ENCODE measurements around the gene VEZF1. TPM values are rescaled to one million over a fixed set of nuclear protein-coding genes. Genes with fewer than 3 reads are reported as not detected.

VEZF1 gene
- total RNA-seq, 1 donor from 2014 or later, result 50.9 TPM

- H3K27me3 Mint-ChIP-seq (ENCODE audit: low read depth, unreplicated experiment), result peaks cover 20% of the 10 kb centered on the region
- FAIRE-seq, result no peak
Observed at GRCh38 chr17:57965521-57966160, 22.4 kb downstream of the VEZF1 start.

DNA sequence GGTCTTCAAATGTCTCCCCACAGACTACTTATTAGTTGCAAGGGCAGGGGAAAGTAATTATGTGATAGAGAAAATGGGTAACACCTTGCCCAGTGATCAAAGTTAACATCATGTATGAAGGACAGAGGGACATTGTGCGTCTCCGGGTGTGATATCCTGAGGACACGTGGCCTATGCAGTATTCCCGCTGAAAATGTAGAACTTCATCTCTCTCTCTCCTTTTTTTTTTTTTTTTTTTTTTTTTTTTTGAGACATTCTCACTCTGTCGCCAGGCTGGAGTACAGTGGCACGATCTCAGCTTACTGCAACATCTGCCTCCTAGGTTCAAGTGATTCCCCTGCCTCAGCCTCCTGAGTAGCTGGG lies 24.9 kb downstream of the VEZF1 start:
- Histone ChIP-seq H3K4me1 (ENCODE audit: insufficient read depth, low read length) (no peaks in the 10 kb centered on the region), H3K9me3 (ENCODE audit: insufficient read depth, low read depth, low read length) (no peaks in the 10 kb centered on the region), H3K9ac (ENCODE audit: low read length) (no peak overlapping the region), H3K36me3 (ENCODE audit: insufficient read depth, low read length) (no peaks in the 10 kb centered on the region), H3K4me2 (ENCODE audit: low read length) (no peak overlapping the region), H3K27ac (ENCODE audit: low read depth, low read length) (no peak overlapping the region), H3K79me2 (ENCODE audit: insufficient read depth, low read length) (no peaks in the 10 kb centered on the region), H3K27me3 (ENCODE audit: insufficient read depth, low read length) (peaks cover under 1% of the 10 kb centered on the region), H3K4me3 (ENCODE audit: insufficient read depth, low read depth, low read length) (no peak overlapping the region), H2AFZ (ENCODE audit: low read depth, low read length) (no peak overlapping the region), H4K20me1 (ENCODE audit: insufficient read depth, low read length) (no peaks in the 10 kb centered on the region)
- H3K9me3 Mint-ChIP-seq (ENCODE audit: unreplicated experiment), result no peaks in the 10 kb centered on the region
- DNase-seq (ENCODE audit: low read depth), result no peak
- H3K27ac Mint-ChIP-seq (ENCODE audit: unreplicated experiment), result no peak overlapping the region
- FAIRE-seq, result no peak
- no peak for TF ChIP-seq EZH2 (IDR thresholded peaks at IDR 0.05; ENCODE audit: insufficient read depth, low read length)
- TF ChIP-seq, protein P1, sequence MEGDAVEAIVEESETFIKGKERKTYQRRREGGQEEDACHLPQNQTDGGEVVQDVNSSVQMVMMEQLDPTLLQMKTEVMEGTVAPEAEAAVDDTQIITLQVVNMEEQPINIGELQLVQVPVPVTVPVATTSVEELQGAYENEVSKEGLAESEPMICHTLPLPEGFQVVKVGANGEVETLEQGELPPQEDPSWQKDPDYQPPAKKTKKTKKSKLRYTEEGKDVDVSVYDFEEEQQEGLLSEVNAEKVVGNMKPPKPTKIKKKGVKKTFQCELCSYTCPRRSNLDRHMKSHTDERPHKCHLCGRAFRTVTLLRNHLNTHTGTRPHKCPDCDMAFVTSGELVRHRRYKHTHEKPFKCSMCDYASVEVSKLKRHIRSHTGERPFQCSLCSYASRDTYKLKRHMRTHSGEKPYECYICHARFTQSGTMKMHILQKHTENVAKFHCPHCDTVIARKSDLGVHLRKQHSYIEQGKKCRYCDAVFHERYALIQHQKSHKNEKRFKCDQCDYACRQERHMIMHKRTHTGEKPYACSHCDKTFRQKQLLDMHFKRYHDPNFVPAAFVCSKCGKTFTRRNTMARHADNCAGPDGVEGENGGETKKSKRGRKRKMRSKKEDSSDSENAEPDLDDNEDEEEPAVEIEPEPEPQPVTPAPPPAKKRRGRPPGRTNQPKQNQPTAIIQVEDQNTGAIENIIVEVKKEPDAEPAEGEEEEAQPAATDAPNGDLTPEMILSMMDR (IDR thresholded peaks at IDR 0.05; ENCODE audit: insufficient read depth, low read depth, low read length), result no peak
- no peak overlapping the region for H3K4me3 Mint-ChIP-seq (ENCODE audit: unreplicated experiment)
- peaks cover 14% of the 10 kb centered on the region for H3K27me3 Mint-ChIP-seq (ENCODE audit: low read depth, unreplicated experiment)
- no peaks in the 10 kb centered on the region for H3K36me3 Mint-ChIP-seq (ENCODE audit: low read depth, unreplicated experiment)
- no peaks in the 10 kb centered on the region for H3K4me1 Mint-ChIP-seq (ENCODE audit: low read depth, unreplicated experiment)

More at GRCh38 chr17:57965521-57966160, 22.4 kb downstream of the VEZF1 start:
- H3K4me1 ChIP-seq (ENCODE audit: insufficient read depth, low read length), result peaks cover 3% of the 10 kb centered on the region
- H3K27me3 ChIP-seq (ENCODE audit: insufficient read depth, low read length), result peaks cover 2% of the 10 kb centered on the region
- no peak overlapping the region for H3K27ac Mint-ChIP-seq (ENCODE audit: unreplicated experiment)
- no peaks in the 10 kb centered on the region for H3K36me3 ChIP-seq (ENCODE audit: insufficient read depth, low read length)
- no peaks in the 10 kb centered on the region for H3K9me3 Mint-ChIP-seq (ENCODE audit: unreplicated experiment)
- TF ChIP-seq EZH2 (IDR thresholded peaks at IDR 0.05; ENCODE audit: insufficient read depth, low read length), result no peak
- TF ChIP-seq, protein P1 (IDR thresholded peaks at IDR 0.05; ENCODE audit: insufficient read depth, low read depth, low read length), result no peak
- no peak for DNase-seq (ENCODE audit: low read depth)
- peaks cover 6% of the 10 kb centered on the region for H3K4me1 Mint-ChIP-seq (ENCODE audit: low read depth, unreplicated experiment)
- no peak overlapping the region for H3K27ac ChIP-seq (ENCODE audit: low read depth, low read length)
- no peak overlapping the region for H2AFZ ChIP-seq (ENCODE audit: low read depth, low read length)
- no peaks in the 10 kb centered on the region for H3K36me3 Mint-ChIP-seq (ENCODE audit: low read depth, unreplicated experiment)
- H4K20me1 ChIP-seq (ENCODE audit: insufficient read depth, low read length), result no peaks in the 10 kb centered on the region
- no peak overlapping the region for H3K4me3 ChIP-seq (ENCODE audit: insufficient read depth, low read depth, low read length)
- H3K79me2 ChIP-seq (ENCODE audit: insufficient read depth, low read length), result no peaks in the 10 kb centered on the region
- no peak overlapping the region for H3K4me2 ChIP-seq (ENCODE audit: low read length)
- H3K9ac ChIP-seq (ENCODE audit: low read length), result no peak overlapping the region
- no peaks in the 10 kb centered on the region for H3K9me3 ChIP-seq (ENCODE audit: insufficient read depth, low read depth, low read length)
- no peak overlapping the region for H3K4me3 Mint-ChIP-seq (ENCODE audit: unreplicated experiment)
